Tibial nerve (tissue), 4 donors: ENCODE measurements around the gene NAXE. TPM values are rescaled to one million over a fixed set of nuclear protein-coding genes. Genes with fewer than 3 reads are reported as not detected.

Experiments
- DNase-seq, 2 donors: peaks; one replicate each; pipeline ENCODE4 v3.0.0-alpha.2; 2019; ENCODE audit warnings: low spot score in 2 of 2
- H3K27ac ChIP-seq, 4 donors: fragments of 200-600 bp; sonication (generic) in 3 of 4; one replicate each; pipeline ENCODE4 v1.5.1; 2017 to 2019; ENCODE audit warnings: mild to moderate bottlenecking in 1 of 4
- H3K27me3 ChIP-seq, 2 donors: fragments of 200-600 bp; sonication (generic) in 1 of 2; one replicate each; pipeline versions ENCODE4 v1.5.1 to v1.6.0; 2017 to 2019
- H3K36me3 ChIP-seq, 3 donors: fragments of 200-600 bp; sonication (generic); one replicate each; pipeline ENCODE4 v1.5.1; 2018 to 2019
- H3K4me1 ChIP-seq, 4 donors: fragments of 200-600 bp; sonication (generic) in 3 of 4; one replicate each; pipeline ENCODE4 v1.5.1; 2017 to 2019
- H3K4me3 ChIP-seq, 4 donors: fragments of 200-600 bp; sonication (generic) in 3 of 4; one replicate each; pipeline ENCODE4 v1.5.1; 2017 to 2019; ENCODE audit warnings: mild to moderate bottlenecking in 1 of 4, moderate library complexity in 1 of 4
- H3K9me3 ChIP-seq, 4 donors: fragments of 200-600 bp; sonication (generic) in 3 of 4; one replicate each; pipeline ENCODE4 v1.5.1; 2017 to 2019
- CTCF ChIP-seq, 5 experiments: fragments of 200-600 bp in 3 of 5; fragments of 450-650 bp in 2 of 5; sonication (generic) in 3 of 5; IDR thresholded peaks; one replicate each; pipeline ENCODE4 v1.5.1; 2016 to 2019; ENCODE audit warnings: antibody characterized with exemption in 5 of 5, mild to moderate bottlenecking in 3 of 5, moderate library complexity in 2 of 5
- EP300 ChIP-seq, 2 donors: sonication (generic); formaldehyde crosslinking; IDR thresholded peaks; one replicate each; pipeline ENCODE4 v1.6.1; 2017; ENCODE audit warnings: antibody characterized with exemption in 2 of 2, mild to moderate bottlenecking in 1 of 2
- POLR2A ChIP-seq, 2 donors: fragments of 450-650 bp; IDR thresholded peaks; one replicate each; pipeline ENCODE4 v1.6.1; 2017; ENCODE audit warnings: antibody characterized with exemption in 2 of 2, mild to moderate bottlenecking in 2 of 2, moderate library complexity in 2 of 2
- WGBS, 2 donors: methylation state at CpG; one replicate each; pipeline ENCODE4 v1.1.5; 2018; 5-methylcytosine and 5-hydroxymethylcytosine counted together
- total RNA-seq, 4 donors: library from RNA; depleted of rRNA; stranded (reverse); fragments of >200 nt; gene quantifications; one replicate each; pipeline ENCODE4 v1.1.0, GENCODE V29; 2016

Gene NAXE
- total RNA-seq, 4 donors from 2014 or later = 53.1 to 105 (median 82.7) TPM

DNA sequence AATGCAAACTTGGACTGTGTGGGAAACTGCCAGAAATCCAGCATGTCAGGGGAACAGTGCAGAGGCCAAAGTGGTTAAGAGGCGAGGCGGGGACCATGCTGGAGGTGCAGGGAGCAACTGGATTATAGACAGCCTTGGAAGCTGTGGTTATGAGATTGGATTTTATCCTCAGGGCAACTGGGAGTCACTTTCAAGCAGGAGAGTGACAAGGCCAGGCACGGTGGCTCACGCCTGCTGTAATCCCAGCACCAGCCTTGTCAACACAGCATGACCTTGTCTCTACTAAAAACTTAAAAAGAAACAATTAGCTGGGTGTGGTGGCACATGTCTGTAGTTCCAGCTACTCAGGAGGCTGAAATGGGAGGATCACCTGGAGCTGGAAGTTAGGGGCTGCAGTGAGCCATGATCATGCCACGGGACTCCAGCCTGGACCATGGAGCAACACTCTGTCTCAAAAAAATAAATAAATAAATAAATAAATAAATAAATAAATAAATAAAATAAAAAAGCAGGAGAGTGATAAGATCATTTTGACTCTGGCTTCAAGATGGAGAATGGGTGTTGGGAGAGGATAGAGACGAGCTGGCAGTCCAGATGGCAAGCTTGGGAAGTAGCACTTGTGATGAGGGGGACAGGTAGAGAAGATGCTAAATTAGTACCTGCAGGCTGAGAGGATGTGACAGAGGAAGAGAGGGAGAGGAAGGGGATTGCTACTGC is 31.2 kb downstream of the NAXE start:
- no peaks in the 10 kb centered on the region for H3K9me3 ChIP-seq
- peaks cover 9 to 80% of the 10 kb centered on the region in 2 donors for H3K27me3 ChIP-seq
- 82 to 83% methylated on average over 6 of the region's 6 CpGs for WGBS, 2 donors
- H3K4me3 ChIP-seq = no peak overlapping the region
- H3K4me1 ChIP-seq = peaks cover 0 to 32% (median 22%) of the 10 kb centered on the region in 4 donors
- H3K36me3 ChIP-seq = no peaks in the 10 kb centered on the region
- DNase-seq = no peak
- TF ChIP-seq POLR2A (IDR thresholded peaks at IDR 0.05) (no peak), CTCF (IDR thresholded peaks at IDR 0.05) (no peak), EP300 (IDR thresholded peaks at IDR 0.05) (no peak)
- no peak overlapping the region for H3K27ac ChIP-seq

GRCh38 chr1:156623946-156624813 is 32.6 kb downstream of the NAXE start:
- Histone ChIP-seq H3K27me3 (peaks cover 9 to 86% of the 10 kb centered on the region in 2 donors), H3K4me3 (peak overlapping the region; percentile 4 to 47 (median 22))

DNA sequence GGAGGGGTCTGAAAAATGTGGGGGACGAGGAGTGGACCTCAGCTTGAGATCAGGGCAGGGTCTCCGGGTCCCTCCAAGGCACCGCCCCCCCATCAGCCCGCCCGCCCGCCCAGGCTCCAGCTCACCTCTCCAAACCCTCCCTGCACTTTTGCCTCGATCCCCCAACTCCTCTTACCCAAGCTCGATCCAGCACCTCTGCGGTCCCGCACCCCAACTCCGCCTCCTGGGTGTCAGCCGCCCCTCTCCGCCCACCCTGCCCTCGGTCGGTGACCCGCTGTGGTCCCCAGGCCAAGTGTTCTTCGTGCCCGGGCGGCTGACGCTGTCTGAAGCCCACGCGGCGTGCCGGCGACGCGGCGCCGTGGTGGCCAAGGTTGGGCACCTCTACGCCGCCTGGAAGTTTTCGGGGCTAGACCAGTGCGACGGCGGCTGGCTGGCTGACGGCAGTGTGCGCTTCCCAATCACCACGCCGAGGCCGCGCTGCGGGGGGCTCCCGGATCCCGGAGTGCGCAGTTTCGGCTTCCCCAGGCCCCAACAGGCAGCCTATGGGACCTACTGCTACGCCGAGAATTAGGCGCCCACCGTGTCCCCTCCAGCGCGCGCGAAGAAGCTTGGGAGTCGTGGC is 33.3 kb downstream of the NAXE start:
- Histone ChIP-seq H3K27me3 (peaks cover 9 to 86% of the 10 kb centered on the region in 2 donors), H3K9me3 (no peaks in the 10 kb centered on the region), H3K27ac (no peak overlapping the region), H3K4me3 (peak overlapping the region; percentile 4 to 47 (median 22)), H3K36me3 (no peaks in the 10 kb centered on the region), H3K4me1 (peaks cover 0 to 24% (median 22%) of the 10 kb centered on the region in 4 donors)
- TF ChIP-seq EP300 (IDR thresholded peaks at IDR 0.05) (no peak), CTCF (IDR thresholded peaks at IDR 0.05) (no peak)
- 0 to 1% methylated on average over 22 to 47 of the region's 55 CpGs for WGBS, 2 donors
- no peak for DNase-seq

More at GRCh38 chr1:156623946-156624813, 32.6 kb downstream of the NAXE start:
- Histone ChIP-seq H3K27ac (peak overlapping the region in 1 of 4 donors; percentile 24), H3K36me3 (no peaks in the 10 kb centered on the region), H3K4me1 (peaks cover 0 to 28% (median 22%) of the 10 kb centered on the region in 4 donors), H3K9me3 (no peaks in the 10 kb centered on the region)
- TF ChIP-seq EP300 (IDR thresholded peaks at IDR 0.05) (no peak), POLR2A (IDR thresholded peaks at IDR 0.05) (no peak), CTCF (IDR thresholded peaks at IDR 0.05) (peak in 4 of 5 experiments; percentile 13 to 34 (median 27))
- no peak for DNase-seq
- 1 to 3% methylated on average over 31 to 42 of the region's 87 CpGs for WGBS, 2 donors

DNA sequence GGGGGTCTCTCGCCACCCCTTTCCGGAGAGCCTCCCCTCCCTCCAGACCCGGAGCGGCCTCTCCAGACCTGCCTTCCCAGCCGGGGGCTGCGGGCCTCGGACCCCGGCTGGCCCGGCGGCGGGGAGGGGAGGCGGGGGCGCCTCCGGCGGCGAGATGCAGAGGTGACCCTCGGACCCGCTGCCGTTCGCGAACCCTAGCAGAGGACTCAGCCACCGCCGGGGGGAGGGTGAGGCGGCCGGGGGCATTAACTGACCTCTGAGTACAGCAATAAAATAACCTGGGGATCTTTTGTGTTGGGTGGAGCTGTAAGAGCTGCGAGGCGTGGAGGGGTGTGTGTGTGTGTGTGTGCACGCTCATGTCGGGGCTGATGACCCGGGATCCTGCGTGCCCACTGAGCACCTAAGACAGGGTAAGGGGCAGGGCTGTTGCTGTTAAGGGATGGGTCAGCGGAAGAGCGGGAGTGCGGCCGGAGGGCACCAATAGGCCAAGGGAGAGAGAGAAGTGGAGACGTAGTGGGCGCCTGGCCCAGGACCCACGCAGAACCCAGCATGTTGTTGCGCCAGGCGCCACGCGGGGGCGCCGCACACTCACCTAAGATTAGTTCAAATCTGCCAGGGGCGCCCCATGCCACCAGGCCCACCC is 34.0 kb downstream of the NAXE start:
- Histone ChIP-seq H3K27me3 (peaks cover 9 to 91% of the 10 kb centered on the region in 2 donors), H3K4me3 (peak overlapping the region; percentile 4 to 47 (median 22)), H3K9me3 (no peaks in the 10 kb centered on the region), H3K27ac (no peak overlapping the region), H3K36me3 (no peaks in the 10 kb centered on the region), H3K4me1 (peaks cover 0 to 24% (median 22%) of the 10 kb centered on the region in 4 donors)
- TF ChIP-seq CTCF (IDR thresholded peaks at IDR 0.05) (peak; percentile 60 to 87 (median 82)), EP300 (IDR thresholded peaks at IDR 0.05) (no peak), POLR2A (IDR thresholded peaks at IDR 0.05) (no peak)
- peak; percentile 40 to 64 for DNase-seq
- WGBS, 2 donors = 1 to 2% methylated on average over 16 to 43 of the region's 45 CpGs
